Measurements from ENCODE around the gene WIPI1. TPM values are rescaled to one million over a fixed set of nuclear protein-coding genes. Genes with fewer than 3 reads are reported as not detected.

The WIPI1 gene
- total and polyA plus RNA-seq, 2 of the 13 experiments (the other 11 are each of a cell fraction or from before 2014, with no cell fraction given) = 29.4 to 141 TPM

- TF ChIP-seq ZNF646 (CRISPR knock-in tag; IDR thresholded peaks at IDR 0.05) (no peak), PPARG (CRISPR knock-in tag; conservative IDR thresholded peaks at IDR 0.05) (peak; percentile 78), SALL2 (CRISPR knock-in tag; IDR thresholded peaks at IDR 0.05) (no peak), SOX6 (IDR thresholded peaks at IDR 0.05) (no peak), SOX6 (CRISPR knock-in tag; IDR thresholded peaks at IDR 0.05) (peak; percentile 43; the same call in 1 of the 2 replicates), SKIL (CRISPR knock-in tag; IDR thresholded peaks at IDR 0.05; ENCODE audit: borderline replicate concordance) (no peak), ZFP91 (CRISPR knock-in tag; IDR thresholded peaks at IDR 0.05; ENCODE audit: borderline replicate concordance) (peak; percentile 49; the same call in 1 of the 2 replicates), ZBED4 (CRISPR knock-in tag; IDR thresholded peaks at IDR 0.05; ENCODE audit: borderline replicate concordance) (peak; percentile 49; the same call in 1 of the 2 replicates), ZNF841 (CRISPR knock-in tag; IDR thresholded peaks at IDR 0.05; ENCODE audit: borderline replicate concordance) (no peak), SMARCE1 (IDR thresholded peaks at IDR 0.05; ENCODE audit: borderline replicate concordance) (no peak), ZNF788 (CRISPR knock-in tag; IDR thresholded peaks at IDR 0.05; ENCODE audit: borderline replicate concordance) (peak; percentile 31; the same call in 1 of the 2 replicates)
Measured at GRCh38 chr17:68437979-68438822, 19.1 kb downstream of the WIPI1 start (continued).

All from HepG2 (cell line).